ENCODE data around the gene RBMS1.

The RBMS1 gene

GRCh38 chr2:160254189-160254762 lies 239.3 kb downstream of the RBMS1 start:
- H3K4me3 ChIP-seq (ENCODE audit: low read depth, low read length): no peak overlapping the region
- CTCF ChIA-PET: interaction anchor here (0.9 to 6.0 kb wide), 10 partner anchors 7 to 810 kb away, joined by 3 to 63 read pairs (median 17); no protein-coding TSS in a partner anchor
- DNase-seq (ENCODE audit: low read depth, low spot score): no peak
- POLR2A ChIA-PET: interaction anchor here (0.7 kb wide), 1 partner anchor 446 kb away, joined by 3 read pairs; no protein-coding TSS in a partner anchor
- TF ChIP-seq CTCF (IDR thresholded peaks at IDR 0.05; ENCODE audit: insufficient read depth, low read length, missing control alignments): no peak

DNA sequence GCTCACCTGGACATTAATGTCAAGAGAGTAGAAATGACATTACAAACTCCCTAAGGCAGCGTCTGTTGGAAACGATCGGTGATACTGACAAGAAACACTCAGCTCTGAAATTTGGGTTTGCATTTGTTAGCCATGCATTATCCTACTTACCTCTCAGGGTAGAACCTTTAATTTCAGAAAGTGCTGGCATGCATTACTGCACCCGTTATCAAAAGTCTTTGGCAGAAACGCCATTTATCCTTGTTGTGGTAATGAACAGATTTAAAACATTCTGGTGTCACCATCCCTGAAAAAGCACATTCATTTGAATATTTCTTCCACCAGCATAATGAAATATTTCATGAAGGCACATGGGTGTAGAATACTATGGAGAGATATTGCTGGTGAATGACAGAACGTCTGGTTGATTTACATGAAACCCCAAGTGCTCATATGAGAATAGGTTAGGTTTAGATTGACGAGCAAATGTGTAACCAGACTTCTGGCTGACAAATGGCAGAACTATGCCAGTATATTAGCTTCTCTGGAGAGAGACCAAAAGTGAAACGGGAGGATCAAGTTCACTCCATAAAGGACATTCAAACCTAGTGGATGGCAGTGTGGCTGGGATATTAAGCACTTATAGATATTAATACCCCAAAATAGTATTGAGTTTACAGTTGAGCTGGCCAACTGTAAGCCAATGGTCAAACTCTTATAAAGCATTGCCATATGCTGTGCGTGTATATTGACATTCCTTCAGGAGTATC lies 240.0 kb downstream of the RBMS1 start:
- CTCF ChIA-PET: interaction anchor here (1.2 to 6.0 kb wide), 17 partner anchors 8 to 810 kb away, joined by 3 to 63 read pairs (median 14); no protein-coding TSS in a partner anchor
- POLR2A ChIA-PET: interaction anchor here (0.7 to 2.3 kb wide), 2 partner anchors 45 to 446 kb away, joined by 3 to 8 read pairs; no protein-coding TSS in a partner anchor
- DNase-seq (ENCODE audit: low read depth, low spot score): no peak
- no peak overlapping the region for H3K4me3 ChIP-seq (ENCODE audit: low read depth, low read length)
- no peak for TF ChIP-seq CTCF (IDR thresholded peaks at IDR 0.05; ENCODE audit: insufficient read depth, low read length, missing control alignments)

GRCh38 chr2:160252900-160253299 lies 240.7 kb downstream of the RBMS1 start:
- no peak overlapping the region for H3K4me3 ChIP-seq (ENCODE audit: low read depth, low read length)
- DNase-seq (ENCODE audit: low read depth, low spot score): no peak
- CTCF ChIA-PET: interaction anchor here (0.9 to 6.0 kb wide), 27 partner anchors 8 to 811 kb away, joined by 3 to 63 read pairs (median 6); no protein-coding TSS in a partner anchor
- TF ChIP-seq CTCF (IDR thresholded peaks at IDR 0.05; ENCODE audit: insufficient read depth, low read length, missing control alignments): no peak
- POLR2A ChIA-PET: interaction anchor here (0.7 to 2.3 kb wide), 3 partner anchors 18 to 44 kb away, joined by 3 to 8 read pairs (median 3); no protein-coding TSS in a partner anchor

DNA sequence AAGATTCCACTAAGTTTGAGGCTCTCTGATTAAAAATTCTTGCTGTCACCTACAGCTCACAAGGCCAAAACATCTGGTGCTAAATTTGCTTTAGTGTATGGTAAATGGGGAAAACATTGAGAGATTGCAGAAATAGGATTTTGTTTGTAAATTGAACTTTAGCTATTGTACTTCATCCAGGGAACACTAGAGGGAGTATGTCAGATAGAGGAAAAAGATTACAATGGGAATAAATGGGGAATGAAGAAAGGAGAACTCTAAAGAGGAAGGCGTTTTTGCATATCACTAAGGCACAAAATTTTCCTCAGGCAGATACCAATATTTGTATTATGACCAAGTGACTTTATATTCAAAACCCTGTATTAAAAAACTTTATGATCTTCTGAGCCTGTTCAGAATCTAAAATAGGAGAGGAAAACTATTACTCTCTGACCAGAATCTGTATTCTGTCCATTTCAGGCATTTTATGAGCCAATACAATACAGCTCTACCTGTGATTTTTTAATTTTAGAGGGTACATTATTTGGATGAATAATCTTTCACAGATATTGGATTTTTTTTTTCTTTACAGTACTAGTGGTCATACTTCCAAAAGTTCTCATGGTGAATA lies 241.2 kb downstream of the RBMS1 start:
- ChIA-PET POLR2A (interaction anchor here (0.7 to 2.3 kb wide), 4 partner anchors 18 to 240 kb away, joined by 3 to 8 read pairs (median 3); no protein-coding TSS in a partner anchor), CTCF (interaction anchor here (0.7 to 6.0 kb wide), 38 partner anchors 8 to 811 kb away, joined by 3 to 63 read pairs (median 5); no protein-coding TSS in a partner anchor)
- peak; percentile 58 for TF ChIP-seq CTCF (IDR thresholded peaks at IDR 0.05; ENCODE audit: insufficient read depth, low read length, missing control alignments)
- no peak overlapping the region for H3K4me3 ChIP-seq (ENCODE audit: low read depth, low read length)
- DNase-seq (ENCODE audit: low read depth, low spot score): no peak

GRCh38 chr2:160251569-160251968 lies 242.0 kb downstream of the RBMS1 start:
- ChIA-PET POLR2A (interaction anchor here (1.0 to 2.3 kb wide), 2 partner anchors 19 to 43 kb away, joined by 3 to 8 read pairs; no protein-coding TSS in a partner anchor), CTCF (interaction anchor here (0.7 to 6.0 kb wide), 36 partner anchors 7 to 812 kb away, joined by 3 to 63 read pairs (median 4); no protein-coding TSS in a partner anchor)
- no peak for TF ChIP-seq CTCF (IDR thresholded peaks at IDR 0.05; ENCODE audit: insufficient read depth, low read length, missing control alignments)
- no peak for DNase-seq (ENCODE audit: low read depth, low spot score)
- no peak overlapping the region for H3K4me3 ChIP-seq (ENCODE audit: low read depth, low read length)

Data from AG04449 (cell line).